ENCODE data around the gene NPSR1. TPM values are rescaled to one million over a fixed set of nuclear protein-coding genes. Genes with fewer than 3 reads are reported as not detected.
A peak's percentile ranks its signal among the peaks of the same experiment; 100 is the strongest.

Gene NPSR1
- total RNA-seq, 3 donors from 2014 or later (not counting 1 experiment from before 2014, with no cell fraction given), result not detected

DNA sequence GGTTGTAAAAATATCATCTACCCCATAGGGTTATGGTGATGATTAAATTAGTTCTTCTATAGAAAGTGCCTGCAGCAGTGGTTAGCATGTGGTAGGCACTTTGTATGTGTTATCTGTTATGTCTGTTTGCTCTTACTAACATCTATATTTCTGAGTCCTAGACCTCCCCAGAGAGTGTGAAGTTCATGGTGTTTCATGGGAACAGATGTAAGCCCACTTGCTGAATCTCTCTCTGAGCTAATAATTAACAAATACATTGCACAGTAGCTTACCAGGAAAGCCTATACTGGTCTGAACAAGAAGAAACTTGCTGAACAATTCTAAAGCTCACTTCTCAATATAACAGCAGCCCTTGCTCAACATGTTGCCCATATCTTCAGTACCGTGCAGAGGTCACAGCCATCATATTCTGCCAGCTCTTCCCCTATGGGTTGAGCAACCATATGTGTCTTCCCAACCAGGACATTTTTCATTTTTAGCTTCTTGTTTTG is 100.1 kb downstream of the NPSR1 start:
- TF ChIP-seq, protein P1, sequence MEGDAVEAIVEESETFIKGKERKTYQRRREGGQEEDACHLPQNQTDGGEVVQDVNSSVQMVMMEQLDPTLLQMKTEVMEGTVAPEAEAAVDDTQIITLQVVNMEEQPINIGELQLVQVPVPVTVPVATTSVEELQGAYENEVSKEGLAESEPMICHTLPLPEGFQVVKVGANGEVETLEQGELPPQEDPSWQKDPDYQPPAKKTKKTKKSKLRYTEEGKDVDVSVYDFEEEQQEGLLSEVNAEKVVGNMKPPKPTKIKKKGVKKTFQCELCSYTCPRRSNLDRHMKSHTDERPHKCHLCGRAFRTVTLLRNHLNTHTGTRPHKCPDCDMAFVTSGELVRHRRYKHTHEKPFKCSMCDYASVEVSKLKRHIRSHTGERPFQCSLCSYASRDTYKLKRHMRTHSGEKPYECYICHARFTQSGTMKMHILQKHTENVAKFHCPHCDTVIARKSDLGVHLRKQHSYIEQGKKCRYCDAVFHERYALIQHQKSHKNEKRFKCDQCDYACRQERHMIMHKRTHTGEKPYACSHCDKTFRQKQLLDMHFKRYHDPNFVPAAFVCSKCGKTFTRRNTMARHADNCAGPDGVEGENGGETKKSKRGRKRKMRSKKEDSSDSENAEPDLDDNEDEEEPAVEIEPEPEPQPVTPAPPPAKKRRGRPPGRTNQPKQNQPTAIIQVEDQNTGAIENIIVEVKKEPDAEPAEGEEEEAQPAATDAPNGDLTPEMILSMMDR (IDR thresholded peaks at IDR 0.05), result no peak
- no peak overlapping the region for H3K27ac ChIP-seq (ENCODE audit: low read length)
- Mint-ChIP-seq H3K9me3 (no peaks in the 10 kb centered on the region), H3K27ac (no peak overlapping the region), H3K4me1 (no peaks in the 10 kb centered on the region), H3K4me3 (no peak overlapping the region), H3K36me3 (no peaks in the 10 kb centered on the region), H3K27me3 (ENCODE audit: low read depth in 2 of 2) (peaks cover 5 to 13% of the 10 kb centered on the region in 2 donors)
- peaks cover 2% of the 10 kb centered on the region for H3K27me3 ChIP-seq (ENCODE audit: control insufficient read depth, insufficient read depth, low read length)
- H3K36me3 ChIP-seq (ENCODE audit: control insufficient read depth, insufficient read depth, low read length), result no peaks in the 10 kb centered on the region
- no peaks in the 10 kb centered on the region for H3K9me3 ChIP-seq (ENCODE audit: control insufficient read depth, insufficient read depth, low read length)
- DNase-seq, result no peak
- 76% methylated on average over 1 of the region's 1 CpG for WGBS (ENCODE audit: insufficient coverage)
- H3K4me1 ChIP-seq (ENCODE audit: control insufficient read depth, insufficient read depth, low read length), result no peaks in the 10 kb centered on the region
- intact Hi-C loops (cut with micrococcal nuclease), result no loop called here
- H3K4me3 ChIP-seq (ENCODE audit: low read length), result no peak overlapping the region
- no peak for ATAC-seq

GRCh38 chr7:34759477-34760125 is 101.6 kb downstream of the NPSR1 start:
- DNase-seq (peak in 1 of 2 donors; percentile 3), ATAC-seq (no peak)
- no peaks in the 10 kb centered on the region for H3K4me1 Mint-ChIP-seq
- H3K27me3 Mint-ChIP-seq (ENCODE audit: low read depth in 2 of 2), result peaks cover 5 to 12% of the 10 kb centered on the region in 2 donors
- intact Hi-C loops (cut with micrococcal nuclease), result no loop called here
- H3K9me3 Mint-ChIP-seq, result no peaks in the 10 kb centered on the region
- H3K36me3 Mint-ChIP-seq, result no peaks in the 10 kb centered on the region
- peaks cover 3% of the 10 kb centered on the region for H3K27me3 ChIP-seq (ENCODE audit: control insufficient read depth, insufficient read depth, low read length)
- no peaks in the 10 kb centered on the region for H3K9me3 ChIP-seq (ENCODE audit: control insufficient read depth, insufficient read depth, low read length)
- no peak overlapping the region for H3K27ac Mint-ChIP-seq
- H3K27ac ChIP-seq (ENCODE audit: low read length), result no peak overlapping the region
- H3K4me3 Mint-ChIP-seq, result no peak overlapping the region
- TF ChIP-seq, protein P1 (IDR thresholded peaks at IDR 0.05), result no peak
- H3K4me3 ChIP-seq (ENCODE audit: low read length), result no peak overlapping the region
- no peaks in the 10 kb centered on the region for H3K36me3 ChIP-seq (ENCODE audit: control insufficient read depth, insufficient read depth, low read length)
- 77% methylated on average over 2 of the region's 3 CpGs for WGBS (ENCODE audit: insufficient coverage)
- H3K4me1 ChIP-seq (ENCODE audit: control insufficient read depth, insufficient read depth, low read length), result no peaks in the 10 kb centered on the region

DNA sequence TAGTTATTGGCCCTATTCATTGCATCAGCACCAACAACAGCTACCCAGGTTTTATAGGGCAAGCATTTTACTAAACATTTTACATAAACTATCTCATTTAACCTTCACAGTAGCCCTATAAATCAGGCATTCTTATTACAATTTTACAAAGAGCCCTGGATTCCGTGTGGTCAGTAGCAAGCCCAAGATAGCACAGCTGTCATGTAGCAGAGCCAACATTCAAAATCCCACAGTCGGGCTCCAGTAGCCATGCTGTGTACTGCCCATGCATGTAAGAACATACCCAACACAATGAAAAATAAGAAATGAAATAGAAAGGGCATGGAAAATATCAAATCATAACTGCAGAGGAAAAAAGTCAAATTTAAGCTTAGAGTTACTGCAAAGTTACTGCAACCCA is 102.3 kb downstream of the NPSR1 start:
- Histone ChIP-seq H3K27ac (ENCODE audit: low read length) (no peak overlapping the region), H3K36me3 (ENCODE audit: control insufficient read depth, insufficient read depth, low read length) (no peaks in the 10 kb centered on the region), H3K27me3 (ENCODE audit: control insufficient read depth, insufficient read depth, low read length) (peaks cover 3% of the 10 kb centered on the region), H3K9me3 (ENCODE audit: control insufficient read depth, insufficient read depth, low read length) (no peaks in the 10 kb centered on the region), H3K4me3 (ENCODE audit: low read length) (no peak overlapping the region), H3K4me1 (ENCODE audit: control insufficient read depth, insufficient read depth, low read length) (no peaks in the 10 kb centered on the region)
- TF ChIP-seq, protein P1 (IDR thresholded peaks at IDR 0.05), result no peak
- H3K36me3 Mint-ChIP-seq, result no peaks in the 10 kb centered on the region
- 73% methylated on average over 2 of the region's 2 CpGs for WGBS (ENCODE audit: insufficient coverage)
- no peaks in the 10 kb centered on the region for H3K4me1 Mint-ChIP-seq
- no peak overlapping the region for H3K27ac Mint-ChIP-seq
- no peak for DNase-seq
- H3K4me3 Mint-ChIP-seq, result no peak overlapping the region
- H3K27me3 Mint-ChIP-seq (ENCODE audit: low read depth in 2 of 2), result peaks cover 5 to 7% of the 10 kb centered on the region in 2 donors
- no peak for ATAC-seq
- no peaks in the 10 kb centered on the region for H3K9me3 Mint-ChIP-seq
- intact Hi-C loops (cut with micrococcal nuclease), result no loop called here

DNA sequence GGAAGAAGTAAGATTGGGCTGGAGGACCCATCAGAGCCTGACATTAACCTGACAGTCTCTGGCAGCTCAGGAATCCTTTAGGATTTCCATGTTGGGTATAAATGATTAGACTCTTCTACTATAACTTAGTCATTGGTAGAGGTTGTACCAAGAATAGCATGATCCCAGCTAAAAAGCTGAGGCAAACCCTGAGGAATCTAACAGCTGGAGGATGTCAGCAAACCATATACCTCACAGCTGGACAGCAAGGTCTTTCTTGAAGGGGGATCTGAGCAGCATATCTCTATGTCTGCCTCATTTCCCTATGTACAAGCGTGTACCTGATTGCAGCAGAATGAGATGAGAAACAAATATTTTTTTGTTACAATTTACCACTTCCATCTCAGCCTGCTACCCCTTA is 103.2 kb downstream of the NPSR1 start:
- Mint-ChIP-seq H3K9me3 (no peaks in the 10 kb centered on the region), H3K27ac (no peak overlapping the region), H3K4me1 (no peaks in the 10 kb centered on the region), H3K4me3 (no peak overlapping the region), H3K27me3 (ENCODE audit: low read depth in 2 of 2) (peaks cover 5 to 7% of the 10 kb centered on the region in 2 donors), H3K36me3 (no peaks in the 10 kb centered on the region)
- H3K27me3 ChIP-seq (ENCODE audit: control insufficient read depth, insufficient read depth, low read length), result peaks cover 3% of the 10 kb centered on the region
- ATAC-seq (no peak), DNase-seq (no peak)
- H3K36me3 ChIP-seq (ENCODE audit: control insufficient read depth, insufficient read depth, low read length), result no peaks in the 10 kb centered on the region
- no peaks in the 10 kb centered on the region for H3K9me3 ChIP-seq (ENCODE audit: control insufficient read depth, insufficient read depth, low read length)
- intact Hi-C loops (cut with micrococcal nuclease), result no loop called here
- H3K27ac ChIP-seq (ENCODE audit: low read length), result no peak overlapping the region
- TF ChIP-seq, protein P1 (IDR thresholded peaks at IDR 0.05), result no peak
- H3K4me1 ChIP-seq (ENCODE audit: control insufficient read depth, insufficient read depth, low read length), result no peaks in the 10 kb centered on the region
- WGBS (ENCODE audit: insufficient coverage), result 88% methylated on average over 1 of the region's 1 CpG
- no peak overlapping the region for H3K4me3 ChIP-seq (ENCODE audit: low read length)
